NB4 (cell line): ENCODE results near the gene GARIN1A.
"Not testable (repeated sequence)": the region's sequence is repeated elsewhere in the genome, so short reads cannot be mapped to it uniquely, and the experiment has no call there.

ENCODE experiments used
- POLR2A ChIP-seq: IDR thresholded peaks from 2 replicates; pipeline ENCODE4 v1.6.1; 2011; ENCODE audit warnings: mild to moderate bottlenecking; ENCODE audit not compliant: insufficient read length; ENCODE audit errors: extremely low read depth
- TF ChIP-seq, protein P1 (sequence below): IDR thresholded peaks from 2 replicates; pipeline ENCODE4 v1.6.1; 2011; ENCODE audit warnings: low read depth, low read length
- TF ChIP-seq, protein P2 (sequence below): IDR thresholded peaks from one replicate; pipeline ENCODE4 v1.5.1; 2012; ENCODE audit warnings: low read depth, low read length

DNA sequence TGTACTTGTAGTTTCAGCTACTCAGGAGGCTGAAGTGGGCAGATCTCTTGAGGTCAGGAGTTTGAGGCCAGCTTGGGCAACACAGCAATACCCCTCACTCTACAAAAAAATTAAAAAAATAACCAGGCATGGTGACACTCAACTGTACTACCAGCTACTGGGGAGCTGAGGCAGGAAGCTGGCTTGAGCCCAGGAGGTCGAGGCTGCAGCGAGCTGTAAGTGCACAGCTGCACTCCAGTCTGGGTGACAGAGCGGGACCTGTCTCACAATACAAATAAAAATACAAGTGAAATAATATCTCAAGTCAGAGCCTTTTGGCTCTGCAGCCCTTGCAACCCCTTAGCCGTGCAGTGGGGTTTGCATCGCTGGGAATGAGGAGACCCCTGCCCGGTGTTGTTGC, 25.2 kb upstream of the GARIN1A start:
- TF ChIP-seq, protein P1, sequence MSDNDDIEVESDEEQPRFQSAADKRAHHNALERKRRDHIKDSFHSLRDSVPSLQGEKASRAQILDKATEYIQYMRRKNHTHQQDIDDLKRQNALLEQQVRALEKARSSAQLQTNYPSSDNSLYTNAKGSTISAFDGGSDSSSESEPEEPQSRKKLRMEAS = not testable (repeated sequence)
- TF ChIP-seq, protein P2, sequence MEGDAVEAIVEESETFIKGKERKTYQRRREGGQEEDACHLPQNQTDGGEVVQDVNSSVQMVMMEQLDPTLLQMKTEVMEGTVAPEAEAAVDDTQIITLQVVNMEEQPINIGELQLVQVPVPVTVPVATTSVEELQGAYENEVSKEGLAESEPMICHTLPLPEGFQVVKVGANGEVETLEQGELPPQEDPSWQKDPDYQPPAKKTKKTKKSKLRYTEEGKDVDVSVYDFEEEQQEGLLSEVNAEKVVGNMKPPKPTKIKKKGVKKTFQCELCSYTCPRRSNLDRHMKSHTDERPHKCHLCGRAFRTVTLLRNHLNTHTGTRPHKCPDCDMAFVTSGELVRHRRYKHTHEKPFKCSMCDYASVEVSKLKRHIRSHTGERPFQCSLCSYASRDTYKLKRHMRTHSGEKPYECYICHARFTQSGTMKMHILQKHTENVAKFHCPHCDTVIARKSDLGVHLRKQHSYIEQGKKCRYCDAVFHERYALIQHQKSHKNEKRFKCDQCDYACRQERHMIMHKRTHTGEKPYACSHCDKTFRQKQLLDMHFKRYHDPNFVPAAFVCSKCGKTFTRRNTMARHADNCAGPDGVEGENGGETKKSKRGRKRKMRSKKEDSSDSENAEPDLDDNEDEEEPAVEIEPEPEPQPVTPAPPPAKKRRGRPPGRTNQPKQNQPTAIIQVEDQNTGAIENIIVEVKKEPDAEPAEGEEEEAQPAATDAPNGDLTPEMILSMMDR = not testable (repeated sequence)
- not testable (repeated sequence) for TF ChIP-seq POLR2A
